Stimulated activated CD4-positive, alpha-beta T cell treated with anti-CD3 and anti-CD28 coated beads, Interleukin-12 subunit alpha, Interleukin-12 subunit beta, amount 100 ng/mL, for 24 hours (primary cell): ENCODE measurements around the gene PSENEN.
"Not testable (repeated sequence)": the region's sequence is repeated elsewhere in the genome, so short reads cannot be mapped to it uniquely, and the experiment has no call there.

Experiments
- DNase-seq, 2 experiments: peaks; one replicate each; pipeline ENCODE4 v3.0.0-alpha.2; 2020; ENCODE audit warnings: low read depth in 2 of 2

Gene PSENEN

DNA sequence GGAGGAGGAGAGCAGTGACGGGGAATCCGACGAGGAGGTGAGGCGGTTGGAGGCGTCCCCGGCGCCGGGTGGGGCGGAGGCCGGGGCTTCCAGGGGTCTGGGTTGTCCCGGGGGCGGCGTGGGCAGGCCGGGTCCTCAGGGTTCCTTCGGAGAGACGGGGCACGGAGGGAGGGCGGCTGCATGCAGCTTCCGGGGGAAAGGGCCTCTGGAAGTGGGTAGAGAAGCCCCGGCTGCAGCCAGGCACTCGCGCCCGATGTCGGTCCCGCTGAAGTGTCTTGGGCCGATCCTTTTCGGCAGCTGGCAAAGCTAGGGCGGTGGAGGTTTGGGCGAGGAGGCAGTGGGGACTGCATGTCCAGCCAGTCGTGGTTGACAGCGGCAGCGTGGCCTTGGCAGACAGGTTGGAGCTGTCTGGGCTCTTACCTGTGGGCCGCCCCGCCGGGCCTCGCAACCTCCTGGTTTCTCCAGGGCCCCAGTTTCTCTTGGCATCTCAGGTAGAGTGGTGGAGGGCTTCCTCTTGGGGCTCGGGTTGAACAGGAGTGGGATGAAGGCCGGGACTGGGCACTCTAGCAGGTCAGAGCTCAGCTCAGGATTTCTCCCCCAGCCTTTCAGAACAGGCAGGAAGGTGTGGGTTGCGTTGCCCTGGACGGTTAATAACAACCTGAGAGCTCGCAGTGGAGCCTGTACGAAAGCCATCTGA is 27.0 kb upstream of the PSENEN start:
- peak in 1 of 2 experiments; percentile 62 for DNase-seq

DNA sequence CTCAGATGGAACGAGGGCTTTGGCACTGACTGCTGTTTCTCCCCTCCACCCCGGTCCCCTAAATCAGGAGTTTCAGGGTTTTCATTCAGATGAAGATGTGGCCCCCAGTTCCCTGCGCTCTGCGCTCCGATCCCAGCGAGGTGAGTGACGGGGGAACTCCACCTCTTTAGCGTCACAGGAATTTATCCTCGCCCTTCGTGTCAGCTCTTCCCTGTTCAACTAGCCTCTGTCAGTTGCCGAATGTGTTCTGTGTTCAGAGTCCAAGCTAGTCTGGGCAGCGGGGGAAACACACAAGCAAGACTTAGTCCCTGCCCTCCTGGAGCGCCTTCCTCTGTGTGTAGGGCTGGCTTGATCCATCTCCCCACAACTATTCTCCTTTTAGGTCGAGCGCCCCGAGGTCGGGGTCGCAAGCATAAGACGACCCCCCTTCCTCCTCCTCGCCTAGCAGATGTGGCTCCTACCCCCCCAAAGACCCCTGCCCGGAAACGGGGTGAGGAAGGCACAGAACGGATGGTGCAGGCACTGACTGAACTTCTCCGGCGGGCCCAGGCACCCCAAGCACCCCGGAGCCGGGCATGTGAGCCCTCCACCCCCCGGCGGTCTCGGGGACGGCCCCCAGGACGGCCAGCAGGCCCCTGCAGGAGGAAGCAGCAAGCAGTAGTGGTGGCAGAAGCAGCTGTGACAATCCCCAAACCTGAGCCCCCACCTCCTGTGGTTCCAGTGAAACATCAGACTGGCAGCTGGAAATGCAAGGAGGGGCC is 25.9 kb upstream of the PSENEN start:
- DNase-seq = no peak

DNA sequence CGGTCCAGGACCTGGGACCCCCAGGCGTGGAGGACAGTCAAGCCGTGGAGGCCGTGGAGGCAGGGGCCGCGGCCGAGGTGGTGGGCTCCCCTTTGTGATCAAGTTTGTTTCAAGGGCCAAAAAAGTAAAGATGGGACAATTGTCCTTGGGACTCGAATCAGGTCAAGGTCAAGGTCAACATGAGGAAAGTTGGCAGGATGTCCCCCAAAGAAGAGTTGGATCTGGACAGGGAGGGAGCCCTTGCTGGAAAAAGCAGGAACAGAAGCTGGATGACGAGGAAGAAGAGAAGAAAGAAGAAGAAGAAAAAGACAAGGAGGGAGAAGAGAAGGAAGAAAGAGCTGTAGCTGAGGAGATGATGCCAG is 25.3 kb upstream of the PSENEN start:
- no peak for DNase-seq

DNA sequence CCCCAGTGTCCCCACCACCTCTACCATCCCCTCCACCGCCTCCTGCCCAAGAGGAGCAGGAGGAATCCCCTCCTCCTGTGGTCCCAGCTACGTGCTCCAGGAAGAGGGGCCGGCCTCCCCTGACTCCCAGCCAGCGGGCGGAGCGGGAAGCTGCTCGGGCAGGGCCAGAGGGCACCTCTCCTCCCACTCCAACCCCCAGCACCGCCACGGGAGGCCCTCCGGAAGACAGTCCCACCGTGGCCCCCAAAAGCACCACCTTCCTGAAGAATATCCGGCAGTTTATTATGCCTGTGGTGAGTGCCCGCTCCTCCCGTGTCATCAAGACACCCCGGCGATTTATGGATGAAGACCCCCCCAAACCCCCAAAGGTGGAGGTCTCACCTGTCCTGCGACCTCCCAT is 24.8 kb upstream of the PSENEN start:
- DNase-seq = no peak

DNA sequence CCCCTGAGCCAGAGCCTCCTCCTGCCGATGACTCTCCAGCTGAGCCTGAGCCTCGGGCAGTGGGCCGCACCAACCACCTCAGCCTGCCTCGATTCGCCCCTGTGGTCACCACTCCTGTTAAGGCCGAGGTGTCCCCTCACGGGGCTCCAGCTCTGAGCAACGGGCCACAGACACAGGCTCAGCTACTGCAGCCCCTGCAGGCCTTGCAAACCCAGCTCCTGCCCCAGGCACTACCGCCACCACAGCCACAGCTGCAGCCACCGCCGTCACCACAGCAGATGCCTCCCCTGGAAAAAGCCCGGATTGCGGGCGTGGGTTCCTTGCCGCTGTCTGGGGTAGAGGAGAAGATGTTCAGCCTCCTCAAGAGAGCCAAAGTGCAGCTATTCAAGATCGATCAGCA is 24.1 kb upstream of the PSENEN start:
- DNase-seq = no peak

DNA sequence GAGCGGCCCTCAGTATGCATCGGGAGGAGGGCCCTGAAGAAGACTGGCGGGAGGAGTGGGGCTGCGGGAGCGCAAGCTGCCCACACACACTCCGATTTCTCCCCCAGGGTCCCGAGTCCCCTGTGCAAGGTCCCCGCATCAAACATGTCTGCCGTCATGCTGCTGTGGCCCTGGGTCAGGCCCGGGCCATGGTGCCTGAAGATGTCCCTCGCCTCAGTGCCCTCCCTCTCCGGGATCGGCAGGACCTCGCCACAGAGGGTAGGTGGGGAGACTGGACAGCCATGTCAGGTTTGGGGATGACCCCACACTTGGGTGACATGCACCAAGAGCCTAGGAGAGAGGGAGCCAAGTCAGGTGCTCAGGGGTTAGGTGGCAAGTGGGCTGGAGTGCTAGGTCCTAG is 23.0 kb upstream of the PSENEN start:
- DNase-seq = no peak

DNA sequence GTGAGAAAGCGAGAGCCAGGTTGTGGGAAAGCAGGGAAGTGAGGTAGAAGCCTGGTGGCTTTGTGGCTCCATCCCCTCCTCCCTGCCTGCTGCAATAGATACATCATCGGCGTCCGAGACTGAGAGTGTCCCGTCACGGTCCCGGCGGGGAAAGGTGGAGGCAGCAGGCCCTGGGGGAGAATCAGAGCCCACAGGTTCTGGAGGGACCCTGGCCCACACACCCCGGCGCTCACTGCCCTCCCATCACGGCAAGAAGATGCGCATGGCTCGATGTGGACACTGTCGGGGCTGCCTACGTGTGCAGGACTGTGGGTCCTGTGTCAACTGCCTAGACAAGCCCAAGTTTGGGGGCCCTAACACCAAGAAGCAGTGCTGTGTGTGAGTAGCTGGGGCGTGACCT is 22.6 kb upstream of the PSENEN start:
- DNase-seq = no peak

DNA sequence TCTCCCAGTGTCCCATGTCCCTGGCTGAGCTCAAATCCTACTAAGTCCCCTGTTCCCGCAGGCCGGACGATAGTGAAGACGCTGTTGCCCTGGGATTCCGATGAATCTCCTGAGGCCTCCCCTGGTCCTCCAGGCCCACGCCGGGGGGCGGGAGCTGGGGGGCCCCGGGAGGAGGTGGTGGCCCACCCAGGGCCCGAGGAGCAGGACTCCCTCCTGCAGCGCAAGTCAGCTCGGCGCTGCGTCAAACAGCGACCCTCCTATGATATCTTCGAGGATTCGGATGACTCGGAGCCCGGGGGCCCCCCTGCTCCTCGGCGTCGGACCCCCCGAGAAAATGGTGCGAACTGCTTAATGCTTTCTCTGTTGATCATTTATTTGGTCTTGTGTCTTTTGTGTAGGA is 21.8 kb upstream of the PSENEN start:
- DNase-seq = no peak

DNA sequence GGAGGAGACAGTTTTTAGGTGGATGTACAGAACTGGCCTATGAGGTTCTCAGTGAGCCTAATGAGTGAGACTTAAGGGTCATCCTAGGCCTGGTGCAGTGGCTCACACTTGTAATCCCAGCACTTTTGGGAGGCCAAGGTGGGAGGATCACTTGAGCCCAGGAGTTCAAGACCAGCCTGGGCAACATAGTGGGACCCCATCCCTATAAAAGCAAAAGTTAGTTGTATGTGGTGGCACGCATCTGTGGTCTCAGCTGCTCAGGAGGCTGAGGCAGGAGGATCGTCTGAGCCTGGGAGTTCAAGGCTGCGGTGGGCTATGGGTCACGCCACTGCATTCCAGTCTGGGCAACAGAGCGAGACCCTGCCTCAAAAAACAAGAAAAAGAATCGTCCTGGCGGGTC is 21.3 kb upstream of the PSENEN start:
- DNase-seq = not testable (repeated sequence)

DNA sequence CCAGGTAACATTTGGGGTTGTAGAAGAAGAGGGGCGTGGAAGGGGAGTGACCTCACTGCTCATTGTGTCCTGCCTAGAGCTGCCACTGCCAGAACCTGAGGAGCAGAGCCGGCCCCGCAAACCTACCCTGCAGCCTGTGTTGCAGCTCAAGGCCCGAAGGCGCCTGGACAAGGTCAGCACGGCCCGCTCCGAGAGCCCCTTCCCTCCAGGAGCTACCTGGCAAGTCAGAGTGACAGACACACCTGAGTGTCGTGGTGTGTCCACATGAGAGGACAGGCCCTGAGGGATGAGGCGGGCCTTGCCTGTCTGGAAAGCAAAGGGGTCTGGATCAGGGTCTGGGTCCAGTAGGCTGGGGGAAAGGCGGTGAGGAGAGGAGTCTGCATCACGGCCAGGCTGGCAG is 20.9 kb upstream of the PSENEN start:
- no peak for DNase-seq

DNA sequence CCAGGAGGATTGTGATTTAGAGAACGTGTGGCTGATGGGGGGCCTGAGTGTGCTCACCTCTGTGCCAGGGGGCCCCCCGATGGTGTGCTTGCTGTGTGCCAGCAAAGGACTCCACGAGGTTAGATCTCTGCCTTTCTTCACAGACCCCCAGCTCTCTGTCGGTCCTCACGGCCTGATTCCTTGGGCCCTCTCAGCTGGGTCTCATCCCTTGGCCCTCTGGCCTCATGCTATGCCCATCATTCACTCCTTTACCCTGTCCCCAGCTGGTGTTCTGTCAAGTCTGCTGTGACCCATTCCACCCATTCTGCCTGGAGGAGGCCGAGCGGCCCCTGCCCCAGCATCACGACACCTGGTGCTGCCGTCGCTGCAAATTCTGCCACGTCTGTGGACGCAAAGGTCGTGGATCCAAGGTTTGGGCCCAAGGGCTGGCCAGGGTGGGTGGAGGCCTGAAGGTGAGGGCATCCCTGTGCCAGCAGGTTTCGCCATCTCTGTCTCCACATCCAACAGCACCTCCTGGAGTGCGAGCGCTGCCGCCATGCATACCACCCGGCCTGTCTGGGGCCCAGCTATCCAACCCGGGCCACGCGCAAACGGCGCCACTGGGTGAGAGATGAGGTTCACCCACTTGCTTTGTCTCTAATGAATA is 20.1 kb upstream of the PSENEN start:
- DNase-seq = no peak

DNA sequence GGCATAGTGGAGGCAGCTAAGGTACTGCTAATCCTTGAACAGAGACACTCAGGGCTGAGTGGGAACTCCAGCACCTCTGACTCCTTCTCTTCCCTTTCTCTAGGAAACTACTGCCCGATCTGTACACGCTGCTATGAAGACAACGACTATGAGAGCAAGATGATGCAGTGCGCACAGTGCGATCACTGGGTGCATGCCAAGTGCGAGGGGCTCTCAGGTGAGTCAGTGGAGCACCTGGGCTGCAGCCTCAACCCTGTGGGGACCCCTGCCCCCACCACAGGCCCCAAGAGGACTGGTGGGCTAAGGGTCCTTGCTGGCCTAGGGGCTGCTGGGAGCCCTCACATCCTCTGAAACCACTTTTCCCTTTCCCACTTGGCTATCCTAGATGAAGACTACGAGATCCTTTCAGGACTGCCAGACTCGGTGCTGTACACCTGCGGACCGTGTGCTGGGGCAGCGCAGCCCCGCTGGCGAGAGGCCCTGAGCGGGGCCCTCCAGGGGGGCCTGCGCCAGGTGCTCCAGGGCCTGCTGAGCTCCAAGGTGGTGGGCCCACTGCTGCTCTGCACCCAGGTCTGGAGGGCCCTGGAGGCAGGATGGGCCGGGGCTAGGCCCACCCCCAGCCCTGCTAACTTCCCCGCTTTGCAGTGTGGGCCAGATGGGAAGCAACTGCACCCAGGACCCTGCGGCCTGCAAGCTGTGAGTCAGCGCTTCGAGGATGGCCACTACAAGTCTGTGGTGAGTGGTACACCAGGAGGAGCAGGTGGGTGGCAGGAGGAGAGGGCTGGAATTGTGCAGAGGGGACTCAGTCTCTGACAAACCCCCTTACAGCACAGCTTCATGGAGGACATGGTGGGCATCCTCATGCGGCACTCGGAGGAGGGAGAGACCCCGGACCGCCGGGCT is 18.1 kb upstream of the PSENEN start:
- DNase-seq = no peak

DNA sequence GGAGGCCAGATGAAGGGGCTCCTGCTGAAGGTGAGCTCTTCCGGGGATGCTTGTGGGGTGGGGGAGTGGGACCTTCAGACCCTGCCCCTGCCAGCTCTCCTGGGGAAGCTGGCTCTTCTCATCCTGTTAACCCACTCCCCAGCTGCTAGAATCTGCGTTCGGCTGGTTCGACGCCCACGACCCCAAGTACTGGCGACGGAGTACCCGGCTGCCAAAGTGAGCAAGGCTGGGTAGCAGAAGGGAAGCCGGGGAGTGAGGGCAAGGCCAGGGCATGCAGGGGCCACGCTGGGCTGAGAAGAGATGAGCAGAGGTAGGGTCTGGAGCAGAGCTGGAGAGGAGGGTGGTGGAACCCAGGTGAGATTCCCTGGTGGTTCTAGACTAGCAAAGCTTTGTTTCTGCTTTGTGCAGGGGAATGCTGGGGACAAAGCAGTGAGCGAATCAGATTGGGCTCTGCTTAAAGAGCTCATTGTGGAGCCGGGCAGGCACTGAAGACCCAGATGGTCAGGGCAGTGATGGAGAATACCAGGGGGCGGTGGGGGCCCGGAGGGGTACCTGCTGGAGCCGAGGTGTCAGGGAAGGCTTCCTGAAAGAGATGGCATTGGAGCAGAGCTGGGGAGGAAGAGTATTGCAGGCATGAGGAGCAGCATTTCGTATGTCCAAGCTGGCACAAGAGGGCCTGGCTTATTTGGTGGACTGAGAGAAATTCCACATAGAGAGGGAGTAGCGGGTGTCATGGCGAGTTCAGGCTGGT is 17.3 kb upstream of the PSENEN start:
- no peak for DNase-seq

DNA sequence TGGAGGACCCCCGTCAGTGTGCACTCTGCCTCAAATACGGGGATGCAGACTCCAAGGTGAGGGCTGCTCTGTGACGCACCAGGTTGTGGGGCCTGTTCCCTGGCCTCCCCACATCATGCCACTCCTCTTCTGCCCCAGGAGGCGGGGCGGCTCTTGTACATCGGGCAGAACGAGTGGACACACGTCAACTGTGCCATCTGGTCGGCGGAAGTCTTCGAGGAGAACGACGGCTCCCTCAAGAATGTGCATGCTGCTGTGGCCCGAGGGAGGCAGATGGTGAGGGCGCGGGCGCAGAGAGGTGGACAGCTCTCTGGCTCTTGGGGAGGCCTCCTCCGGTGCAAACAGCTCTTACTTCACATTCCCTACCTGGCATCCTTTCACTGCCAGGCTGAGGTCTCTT is 16.4 kb upstream of the PSENEN start:
- no peak for DNase-seq

DNA sequence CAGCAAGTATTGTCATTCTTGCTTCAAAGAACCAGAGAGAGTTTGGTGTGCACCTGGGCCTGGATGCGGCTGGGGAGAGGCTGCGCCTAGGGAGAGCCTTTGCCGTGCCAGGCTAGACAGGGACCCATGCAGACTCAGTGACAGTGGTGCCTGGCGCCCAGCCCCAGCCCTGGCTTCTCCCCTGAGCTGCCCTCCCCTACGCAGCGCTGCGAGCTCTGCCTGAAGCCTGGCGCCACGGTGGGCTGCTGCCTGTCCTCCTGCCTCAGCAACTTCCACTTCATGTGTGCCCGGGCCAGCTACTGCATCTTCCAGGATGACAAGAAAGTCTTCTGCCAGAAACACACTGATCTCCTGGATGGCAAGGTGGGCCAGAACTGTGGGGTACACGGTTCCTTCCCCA is 15.7 kb upstream of the PSENEN start:
- DNase-seq = no peak

DNA sequence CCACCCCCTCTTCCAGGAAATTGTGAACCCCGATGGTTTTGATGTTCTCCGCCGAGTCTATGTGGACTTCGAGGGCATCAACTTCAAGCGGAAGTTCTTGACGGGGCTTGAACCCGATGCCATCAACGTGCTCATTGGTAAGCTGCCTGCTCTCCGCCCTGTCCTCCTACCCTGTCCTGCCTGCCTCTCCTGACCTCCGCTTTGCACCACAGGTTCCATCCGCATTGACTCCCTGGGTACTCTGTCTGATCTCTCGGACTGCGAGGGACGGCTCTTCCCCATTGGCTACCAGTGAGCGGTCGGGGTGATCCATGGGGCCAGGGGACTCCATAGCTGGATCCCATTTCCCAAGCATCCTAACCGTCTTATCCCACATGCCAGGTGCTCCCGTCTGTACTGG is 15.1 kb upstream of the PSENEN start:
- DNase-seq = no peak

DNA sequence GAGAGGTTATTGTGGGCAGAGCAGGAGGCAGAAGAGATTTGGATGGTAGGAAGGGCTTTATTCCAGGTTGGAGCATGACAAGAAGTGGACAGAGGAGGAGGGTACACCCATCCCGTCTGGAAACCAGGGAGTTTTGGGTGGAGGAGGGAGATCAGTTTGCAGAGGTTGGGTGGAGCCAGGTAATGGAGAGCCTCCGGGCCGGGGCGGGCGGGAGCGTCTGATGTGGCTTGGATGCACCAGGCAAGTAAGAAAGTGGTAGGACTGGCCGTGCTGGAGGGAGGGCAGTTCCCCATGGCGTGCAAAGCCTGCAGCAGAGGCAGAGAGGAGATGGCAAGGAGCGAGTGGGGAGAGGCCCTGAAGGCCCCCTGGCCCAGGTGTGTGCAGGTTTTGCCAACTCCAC is 14.1 kb upstream of the PSENEN start:
- no peak for DNase-seq

DNA sequence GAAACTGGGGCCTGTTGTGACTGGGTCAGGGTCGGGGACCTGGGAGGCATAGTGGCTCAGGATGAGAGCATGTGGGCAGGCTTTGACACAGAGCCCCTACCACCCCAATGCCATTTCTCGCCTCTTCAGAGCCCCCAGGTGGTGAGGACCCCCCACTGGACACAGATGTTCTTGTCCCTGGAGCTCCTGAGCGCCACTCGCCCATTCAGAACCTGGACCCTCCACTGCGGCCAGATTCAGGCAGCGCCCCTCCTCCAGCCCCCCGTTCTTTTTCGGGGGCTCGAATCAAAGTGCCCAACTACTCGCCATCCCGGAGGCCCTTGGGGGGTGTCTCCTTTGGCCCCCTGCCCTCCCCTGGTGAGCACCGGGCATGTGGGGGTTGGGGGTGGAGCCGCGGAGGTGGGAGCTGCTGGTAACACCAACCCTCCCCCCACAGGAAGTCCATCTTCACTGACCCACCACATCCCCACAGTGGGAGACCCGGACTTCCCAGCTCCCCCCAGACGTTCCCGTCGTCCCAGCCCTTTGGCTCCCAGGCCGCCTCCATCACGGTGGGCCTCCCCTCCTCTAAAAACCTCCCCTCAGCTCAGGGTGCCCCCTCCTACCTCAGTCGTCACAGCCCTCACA is 13.6 kb upstream of the PSENEN start:
- DNase-seq = no peak

DNA sequence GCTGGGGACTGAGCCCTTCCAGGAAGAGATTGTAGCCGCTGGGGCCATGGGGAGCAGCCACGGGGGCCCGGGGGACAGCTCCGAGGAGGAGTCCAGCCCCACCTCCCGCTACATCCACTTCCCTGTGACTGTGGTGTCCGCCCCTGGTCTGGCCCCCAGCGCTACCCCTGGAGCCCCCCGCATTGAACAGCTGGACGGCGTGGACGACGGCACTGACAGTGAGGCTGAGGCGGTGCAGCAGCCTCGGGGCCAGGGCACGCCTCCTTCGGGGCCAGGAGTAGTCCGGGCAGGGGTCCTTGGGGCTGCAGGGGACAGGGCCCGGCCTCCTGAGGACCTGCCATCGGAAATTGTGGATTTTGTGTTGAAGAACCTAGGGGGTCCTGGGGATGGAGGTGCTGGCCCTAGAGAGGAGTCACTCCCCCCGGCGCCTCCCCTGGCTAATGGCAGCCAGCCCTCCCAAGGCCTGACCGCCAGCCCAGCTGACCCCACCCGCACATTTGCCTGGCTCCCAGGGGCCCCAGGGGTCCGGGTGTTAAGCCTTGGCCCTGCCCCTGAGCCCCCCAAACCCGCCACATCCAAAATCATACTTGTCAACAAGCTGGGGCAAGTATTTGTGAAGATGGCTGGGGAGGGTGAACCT is 12.8 kb upstream of the PSENEN start:
- no peak for DNase-seq
